Right lobe of liver (tissue), 4 donors: Measurements from ENCODE around the gene LIN28B.

Experiments
- CTCF ChIP-seq, 4 donors: fragments of 200-600 bp in 3 of 4; fragments of 450-650 bp in 1 of 4; IDR thresholded peaks; one replicate each; pipeline versions ENCODE4 v1.5.1 to v1.8.0; 2016 to 2022; ENCODE audit warnings: antibody characterized with exemption in 4 of 4, mild to moderate bottlenecking in 2 of 4
- POLR2A ChIP-seq: fragments of 450-650 bp; IDR thresholded peaks from one replicate; pipeline ENCODE4 v1.6.1; 2017; ENCODE audit warnings: antibody characterized with exemption, mild to moderate bottlenecking
- donor health status: DM: no; HTN: no; CAD: no.
- donor health status: DM: no; HTN: no; CAD: no.
- donor health status: DM: no; HTN: yes; CAD: no.

- no peak for TF ChIP-seq CTCF (IDR thresholded peaks at IDR 0.05)
- no peak for TF ChIP-seq POLR2A
Measured at GRCh38 chr6:105122717-105123116, 165.8 kb downstream of the LIN28B start.
